Progenitor cell of endocrine pancreas (in vitro differentiated cells): Measurements from ENCODE around the gene ZDHHC9. TPM values are rescaled to one million over a fixed set of nuclear protein-coding genes. Genes with fewer than 3 reads are reported as not detected.

Source experiments
- DNase-seq: peaks from one replicate; pipeline ENCODE4 v3.0.0; 2021; ENCODE audit warnings: low spot score; ENCODE audit not compliant: unreplicated experiment
- H3K27ac Mint-ChIP-seq: 2 replicates; pipeline ENCODE4 v1.8.0; 2021; ENCODE audit warnings: mild to moderate bottlenecking, moderate library complexity, mixed read lengths
- H3K27me3 Mint-ChIP-seq: 2 replicates; pipeline ENCODE4 v1.8.0; 2021; ENCODE audit warnings: mixed read lengths
- H3K36me3 Mint-ChIP-seq: 2 replicates; pipeline ENCODE4 v1.8.0; 2022; ENCODE audit warnings: mixed read lengths; ENCODE audit not compliant: insufficient read depth
- H3K4me1 Mint-ChIP-seq: 2 replicates; pipeline ENCODE4 v1.8.0; 2021; ENCODE audit warnings: low read depth, mixed read lengths
- H3K4me3 Mint-ChIP-seq: 2 replicates; pipeline ENCODE4 v1.8.0; 2021; ENCODE audit warnings: low read depth, mild to moderate bottlenecking, moderate library complexity, mixed read lengths
- H3K9me3 Mint-ChIP-seq: 2 replicates; pipeline ENCODE4 v1.8.0; 2021; ENCODE audit warnings: low read depth, mixed read lengths
- total RNA-seq: library from RNA; stranded (reverse); gene quantifications from 2 replicates; pipeline ENCODE4 v1.2.1, GENCODE V29; 2021
- TF ChIP-seq, protein P1 (sequence below): fragments of 200-600 bp; sonication (generic); IDR thresholded peaks from one replicate; pipeline ENCODE4 v1.5.0; 2021; ENCODE audit warnings: antibody characterized with exemption, mild to moderate bottlenecking; ENCODE audit not compliant: unreplicated experiment

Gene ZDHHC9
- total RNA-seq, 1 donor from 2014 or later = 34.0 TPM

DNA sequence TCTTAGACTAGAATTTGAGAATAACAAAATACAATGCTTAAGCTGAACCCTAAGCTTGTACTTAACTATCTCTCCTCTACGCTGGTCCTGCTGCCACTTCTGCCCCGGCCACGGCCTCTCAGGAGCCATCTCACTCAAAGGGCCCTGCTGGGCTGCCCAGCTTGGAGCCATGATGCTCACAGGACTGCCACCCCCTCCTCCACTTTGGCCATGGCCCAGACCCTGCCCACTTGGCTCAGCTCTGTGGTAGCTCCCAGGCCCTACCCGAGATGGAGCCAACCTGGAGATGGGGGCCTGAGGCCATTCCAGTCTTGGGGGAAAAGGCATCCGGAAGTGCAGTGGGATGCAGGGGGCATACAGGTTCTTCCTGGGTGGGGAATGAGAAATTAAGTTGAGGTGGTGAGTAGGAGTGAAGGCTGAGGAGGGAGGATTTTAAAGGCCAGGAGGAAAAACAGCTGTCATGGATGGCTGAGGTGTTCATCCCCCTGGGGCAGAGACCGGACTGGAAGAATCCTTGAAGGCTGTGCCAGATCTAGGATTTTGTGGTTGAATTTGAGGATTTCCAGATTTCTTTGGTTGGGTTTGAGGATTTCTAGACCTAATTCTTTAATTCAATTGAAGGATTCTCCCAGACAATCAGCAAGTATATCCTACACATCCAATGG is 63.1 kb downstream of the ZDHHC9 start:
- TF ChIP-seq, protein P1, sequence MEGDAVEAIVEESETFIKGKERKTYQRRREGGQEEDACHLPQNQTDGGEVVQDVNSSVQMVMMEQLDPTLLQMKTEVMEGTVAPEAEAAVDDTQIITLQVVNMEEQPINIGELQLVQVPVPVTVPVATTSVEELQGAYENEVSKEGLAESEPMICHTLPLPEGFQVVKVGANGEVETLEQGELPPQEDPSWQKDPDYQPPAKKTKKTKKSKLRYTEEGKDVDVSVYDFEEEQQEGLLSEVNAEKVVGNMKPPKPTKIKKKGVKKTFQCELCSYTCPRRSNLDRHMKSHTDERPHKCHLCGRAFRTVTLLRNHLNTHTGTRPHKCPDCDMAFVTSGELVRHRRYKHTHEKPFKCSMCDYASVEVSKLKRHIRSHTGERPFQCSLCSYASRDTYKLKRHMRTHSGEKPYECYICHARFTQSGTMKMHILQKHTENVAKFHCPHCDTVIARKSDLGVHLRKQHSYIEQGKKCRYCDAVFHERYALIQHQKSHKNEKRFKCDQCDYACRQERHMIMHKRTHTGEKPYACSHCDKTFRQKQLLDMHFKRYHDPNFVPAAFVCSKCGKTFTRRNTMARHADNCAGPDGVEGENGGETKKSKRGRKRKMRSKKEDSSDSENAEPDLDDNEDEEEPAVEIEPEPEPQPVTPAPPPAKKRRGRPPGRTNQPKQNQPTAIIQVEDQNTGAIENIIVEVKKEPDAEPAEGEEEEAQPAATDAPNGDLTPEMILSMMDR = no peak
- H3K27ac Mint-ChIP-seq = no peak overlapping the region
- no peak overlapping the region for H3K4me3 Mint-ChIP-seq
- peaks cover 7% of the 10 kb centered on the region for H3K9me3 Mint-ChIP-seq
- peaks cover 1% of the 10 kb centered on the region for H3K36me3 Mint-ChIP-seq
- peaks cover 1% of the 10 kb centered on the region for H3K4me1 Mint-ChIP-seq
- no peak for DNase-seq
- no peaks in the 10 kb centered on the region for H3K27me3 Mint-ChIP-seq

DNA sequence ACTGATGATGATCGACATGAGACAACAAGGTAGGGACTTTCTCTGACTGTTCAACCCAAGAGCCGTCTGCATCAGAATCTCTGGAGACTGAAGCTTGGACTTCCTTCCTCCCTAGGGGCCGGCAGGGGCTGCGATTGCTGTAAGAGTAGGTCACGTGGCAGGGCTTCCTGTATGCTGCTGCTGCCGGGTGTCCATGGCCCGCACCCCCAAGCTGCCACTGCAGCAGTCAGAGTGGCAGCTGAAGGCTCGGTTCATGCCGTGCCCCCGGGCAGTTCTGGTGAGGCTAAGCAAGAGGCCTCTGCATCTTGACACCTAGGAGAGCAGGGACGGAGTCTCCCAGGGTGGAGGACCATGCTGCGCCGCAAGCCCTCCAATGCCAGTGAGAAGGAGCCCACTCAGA is 63.9 kb downstream of the ZDHHC9 start, which contains the start of gene SASH3:
SASH3 (plus strand) TSS at position 203 of the 400 bp plus-strand sequence; CDS start at position 352, 149 bp downstream.
- H3K27ac Mint-ChIP-seq = no peak within 1 kb of the TSS
- peaks cover 1% of the 10 kb centered on the region for H3K4me1 Mint-ChIP-seq
- DNase-seq = no peak
- H3K36me3 Mint-ChIP-seq = peaks cover 1% of the 10 kb centered on the region
- no peak within 1 kb of the TSS for H3K4me3 Mint-ChIP-seq
- H3K9me3 Mint-ChIP-seq = peaks cover 7% of the 10 kb centered on the region
- TF ChIP-seq, protein P1 = no peak
- no peaks in the 10 kb centered on the region for H3K27me3 Mint-ChIP-seq

DNA sequence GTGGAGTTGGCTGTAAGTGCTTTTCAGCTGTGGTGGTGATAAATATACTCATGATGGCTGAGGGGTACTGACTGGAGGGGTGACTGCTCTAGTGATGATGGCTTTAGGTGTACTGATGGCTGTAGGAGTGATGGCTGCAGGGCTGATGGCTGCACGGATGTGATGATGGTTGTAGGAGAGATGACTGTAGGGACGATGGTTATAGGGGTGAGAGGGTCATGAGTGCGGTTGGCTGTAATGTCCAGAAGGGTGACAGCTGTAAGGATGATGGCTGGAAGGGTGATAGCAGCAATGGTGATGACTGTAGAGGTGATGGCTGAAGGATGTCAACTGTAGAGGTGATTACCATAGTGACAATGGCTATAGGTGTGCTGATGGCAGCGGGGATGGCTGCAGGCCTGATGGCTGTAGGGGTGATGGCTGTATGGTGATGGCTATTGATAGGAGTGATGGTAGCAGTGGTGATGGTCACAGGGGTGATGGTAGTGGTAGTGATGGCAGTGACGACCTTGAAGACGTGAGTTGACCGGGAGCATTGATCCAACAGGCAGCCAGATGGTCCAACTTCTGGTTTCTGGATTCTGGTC is 64.5 kb downstream of the ZDHHC9 start:
- Mint-ChIP-seq H3K4me1 (peaks cover 1% of the 10 kb centered on the region), H3K4me3 (no peak overlapping the region), H3K27me3 (no peaks in the 10 kb centered on the region), H3K36me3 (peaks cover 1% of the 10 kb centered on the region), H3K9me3 (peaks cover 7% of the 10 kb centered on the region), H3K27ac (no peak overlapping the region)
- TF ChIP-seq, protein P1 = no peak
- DNase-seq = no peak

DNA sequence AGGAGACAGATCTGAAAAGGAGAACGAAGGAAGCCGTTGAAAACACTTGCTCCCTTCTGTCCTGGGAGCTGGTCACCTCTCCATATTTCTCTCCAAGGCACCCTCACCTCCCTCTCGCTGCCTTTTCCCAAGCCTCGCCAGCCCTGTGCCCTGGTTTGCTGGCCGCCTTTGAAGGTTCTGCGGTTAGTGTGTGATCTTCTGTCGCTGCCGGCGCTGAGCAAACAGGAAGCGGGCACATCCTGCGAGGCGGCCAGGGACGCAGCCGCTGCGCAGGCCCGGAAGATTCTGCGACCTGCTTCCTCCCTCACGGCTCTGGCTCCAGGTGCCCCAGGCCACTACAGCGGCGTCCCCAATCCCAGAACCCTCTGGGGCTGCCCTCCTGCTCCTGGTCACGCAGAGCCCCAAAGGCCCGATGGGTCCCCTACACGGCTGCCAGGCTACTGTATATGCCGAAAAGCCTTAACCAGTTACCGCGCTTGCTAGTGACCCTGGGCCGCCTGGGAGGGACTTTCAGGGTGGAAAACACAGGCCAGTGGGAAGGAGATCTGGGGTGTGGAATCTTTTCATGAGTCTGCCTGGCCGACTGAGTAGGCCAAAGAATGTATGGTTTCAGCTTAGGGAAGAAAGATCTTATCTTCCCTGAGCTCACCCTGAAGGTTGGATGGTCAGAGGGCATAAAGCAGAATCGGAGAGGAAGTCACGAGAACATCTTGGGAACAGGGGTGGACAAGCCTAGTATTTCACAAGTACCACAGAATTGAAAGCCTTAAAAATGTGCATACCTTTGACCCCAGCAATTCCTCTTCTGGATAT is 66.3 kb downstream of the ZDHHC9 start:
- peaks cover 7% of the 10 kb centered on the region for H3K9me3 Mint-ChIP-seq
- peaks cover 1% of the 10 kb centered on the region for H3K36me3 Mint-ChIP-seq
- H3K4me3 Mint-ChIP-seq = no peak overlapping the region
- H3K27ac Mint-ChIP-seq = no peak overlapping the region
- no peaks in the 10 kb centered on the region for H3K27me3 Mint-ChIP-seq
- TF ChIP-seq, protein P1 = no peak
- no peak for DNase-seq
- H3K4me1 Mint-ChIP-seq = peaks cover 1% of the 10 kb centered on the region
